SH-SY5Y (cell line): ENCODE data around the gene SREBF2.

ENCODE experiments used
- GATA2 ChIP-seq: IDR thresholded peaks from 2 replicates; pipeline ENCODE4 v1.6.1; 2011; ENCODE audit warnings: mild to moderate bottlenecking, low read depth, low read length
- GATA3 ChIP-seq: IDR thresholded peaks from 2 replicates; pipeline ENCODE4 v1.6.1; 2011; ENCODE audit warnings: low read depth, mild to moderate bottlenecking, low read length, moderate library complexity

DNA sequence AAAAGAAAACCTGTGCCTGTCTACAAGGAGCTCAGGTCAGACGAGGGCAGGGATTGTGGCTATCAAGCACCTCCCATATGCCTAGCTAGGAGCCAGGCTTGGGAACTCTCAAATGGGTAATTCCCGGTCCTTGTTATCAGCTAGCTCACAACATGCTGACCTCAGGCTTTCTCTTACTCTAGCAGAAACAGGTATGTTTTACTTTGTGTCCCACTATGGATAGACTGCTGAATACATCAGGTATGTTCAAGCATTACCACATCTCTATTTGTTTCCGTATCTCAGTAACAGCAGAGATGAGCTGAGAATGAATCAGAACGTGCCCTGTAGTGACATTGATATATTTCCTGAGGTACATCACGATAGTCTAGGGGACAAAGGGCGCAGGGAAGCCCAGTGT, 52.6 kb downstream of the SREBF2 start:
- no peak for TF ChIP-seq GATA3
- TF ChIP-seq GATA2, result no peak
